ENCODE measurements around the gene TRAF7. TPM values are rescaled to one million over a fixed set of nuclear protein-coding genes. Genes with fewer than 3 reads are reported as not detected.
"Not testable (repeated sequence)": the region's sequence is repeated elsewhere in the genome, so short reads cannot be mapped to it uniquely, and the experiment has no call there.

The TRAF7 gene
- total RNA-seq, 1 experiment from 2014 or later = 44.9 TPM

GRCh38 chr16:2109271-2109580, 46.4 kb upstream of the TRAF7 start:
- DNase-seq; POLR2A ChIA-PET (ENCODE audit: unreplicated experiment); H2AFZ ChIP-seq (ENCODE audit: low read length); H3K79me2 ChIP-seq (ENCODE audit: low read length); H3K9me2 ChIP-seq (replicated peaks; ENCODE audit: low read length); H3K27me3 ChIP-seq (ENCODE audit: low read length); CTCF ChIA-PET; intact Hi-C loops (cut with micrococcal nuclease); H3K36me3 ChIP-seq (ENCODE audit: low read depth, low read length); H3K9ac ChIP-seq (ENCODE audit: low read length); H3K4me2 ChIP-seq (ENCODE audit: low read length); H3K9me3 ChIP-seq (ENCODE audit: low read length); H3K27ac ChIP-seq (ENCODE audit: low read length); H4K20me1 ChIP-seq (ENCODE audit: low read length); BruUV-seq (replicated peaks); ATAC-seq; H3F3A ChIP-seq (ENCODE audit: low read length, unreplicated experiment); H3K4me3 ChIP-seq (ENCODE audit: low read length); H3K4me1 ChIP-seq (ENCODE audit: insufficient read depth, low read length): not testable (repeated sequence)

GRCh38 chr16:2109872-2110271, 45.7 kb upstream of the TRAF7 start:
- intact Hi-C loops (cut with micrococcal nuclease); CTCF ChIA-PET; H3K27ac ChIP-seq (ENCODE audit: low read length): not testable (repeated sequence)

GRCh38 chr16:2110332-2111008, 45.1 kb upstream of the TRAF7 start:
- H3K36me3 ChIP-seq (ENCODE audit: low read depth, low read length); H3K9me2 ChIP-seq (replicated peaks; ENCODE audit: low read length); H2AFZ ChIP-seq (ENCODE audit: low read length); CTCF ChIA-PET; H3F3A ChIP-seq (ENCODE audit: low read length, unreplicated experiment); H3K27ac ChIP-seq (ENCODE audit: low read length); H3K4me1 ChIP-seq (ENCODE audit: insufficient read depth, low read length); H3K4me2 ChIP-seq (ENCODE audit: low read length); POLR2A ChIA-PET (ENCODE audit: unreplicated experiment); H3K9ac ChIP-seq (ENCODE audit: low read length); H4K20me1 ChIP-seq (ENCODE audit: low read length); intact Hi-C loops (cut with micrococcal nuclease); H3K4me3 ChIP-seq (ENCODE audit: low read length); H3K27me3 ChIP-seq (ENCODE audit: low read length); H3K79me2 ChIP-seq (ENCODE audit: low read length); ATAC-seq; BruUV-seq (replicated peaks); H3K9me3 ChIP-seq (ENCODE audit: low read length); DNase-seq: not testable (repeated sequence)

More at GRCh38 chr16:2109872-2110271, 45.7 kb upstream of the TRAF7 start:
- TSS peak; percentile 20 for BruUV-seq (replicated peaks)
- H3K9me3 ChIP-seq (ENCODE audit: low read length); H3K36me3 ChIP-seq (ENCODE audit: low read depth, low read length); H3K9me2 ChIP-seq (replicated peaks; ENCODE audit: low read length); H3K4me3 ChIP-seq (ENCODE audit: low read length); DNase-seq; H3K9ac ChIP-seq (ENCODE audit: low read length); H3K4me1 ChIP-seq (ENCODE audit: insufficient read depth, low read length); H3K79me2 ChIP-seq (ENCODE audit: low read length); H4K20me1 ChIP-seq (ENCODE audit: low read length); H2AFZ ChIP-seq (ENCODE audit: low read length); POLR2A ChIA-PET (ENCODE audit: unreplicated experiment); H3K4me2 ChIP-seq (ENCODE audit: low read length); H3F3A ChIP-seq (ENCODE audit: low read length, unreplicated experiment); ATAC-seq; H3K27me3 ChIP-seq (ENCODE audit: low read length): not testable (repeated sequence)

- H3K79me2 ChIP-seq (ENCODE audit: low read length); H3K4me2 ChIP-seq (ENCODE audit: low read length); H3K4me1 ChIP-seq (ENCODE audit: insufficient read depth, low read length); H3K27me3 ChIP-seq (ENCODE audit: low read length); H4K20me1 ChIP-seq (ENCODE audit: low read length); H3F3A ChIP-seq (ENCODE audit: low read length, unreplicated experiment); H3K27ac ChIP-seq (ENCODE audit: low read length); POLR2A ChIA-PET (ENCODE audit: unreplicated experiment); H3K9ac ChIP-seq (ENCODE audit: low read length); DNase-seq; H2AFZ ChIP-seq (ENCODE audit: low read length); intact Hi-C loops (cut with micrococcal nuclease); ATAC-seq; BruUV-seq (replicated peaks); H3K4me3 ChIP-seq (ENCODE audit: low read length); H3K36me3 ChIP-seq (ENCODE audit: low read depth, low read length); H3K9me2 ChIP-seq (replicated peaks; ENCODE audit: low read length); CTCF ChIA-PET; H3K9me3 ChIP-seq (ENCODE audit: low read length): not testable (repeated sequence)
These were observed 44.6 kb upstream of the TRAF7 start for GRCh38 chr16:2111009-2111353.

GRCh38 chr16:2111412-2112335, 43.9 kb upstream of the TRAF7 start:
- H4K20me1 ChIP-seq (ENCODE audit: low read length); H3K4me1 ChIP-seq (ENCODE audit: insufficient read depth, low read length); ATAC-seq; H3K4me2 ChIP-seq (ENCODE audit: low read length); BruUV-seq (replicated peaks); H3K9me2 ChIP-seq (replicated peaks; ENCODE audit: low read length); H2AFZ ChIP-seq (ENCODE audit: low read length); intact Hi-C loops (cut with micrococcal nuclease); H3K79me2 ChIP-seq (ENCODE audit: low read length); H3K9ac ChIP-seq (ENCODE audit: low read length); H3K36me3 ChIP-seq (ENCODE audit: low read depth, low read length); H3K4me3 ChIP-seq (ENCODE audit: low read length); H3K27me3 ChIP-seq (ENCODE audit: low read length); H3K9me3 ChIP-seq (ENCODE audit: low read length); CTCF ChIA-PET; H3K27ac ChIP-seq (ENCODE audit: low read length); DNase-seq; POLR2A ChIA-PET (ENCODE audit: unreplicated experiment); H3F3A ChIP-seq (ENCODE audit: low read length, unreplicated experiment): not testable (repeated sequence)

- H3K79me2 ChIP-seq (ENCODE audit: low read length); intact Hi-C loops (cut with micrococcal nuclease); CTCF ChIA-PET; H3K27me3 ChIP-seq (ENCODE audit: low read length); DNase-seq; H2AFZ ChIP-seq (ENCODE audit: low read length); H3K4me1 ChIP-seq (ENCODE audit: insufficient read depth, low read length); H3K9me2 ChIP-seq (replicated peaks; ENCODE audit: low read length); H3K9me3 ChIP-seq (ENCODE audit: low read length); H4K20me1 ChIP-seq (ENCODE audit: low read length); BruUV-seq (replicated peaks); H3F3A ChIP-seq (ENCODE audit: low read length, unreplicated experiment); H3K4me2 ChIP-seq (ENCODE audit: low read length); H3K9ac ChIP-seq (ENCODE audit: low read length); H3K36me3 ChIP-seq (ENCODE audit: low read depth, low read length); POLR2A ChIA-PET (ENCODE audit: unreplicated experiment); ATAC-seq; H3K4me3 ChIP-seq (ENCODE audit: low read length); H3K27ac ChIP-seq (ENCODE audit: low read length): not testable (repeated sequence)
These were observed 43.0 kb upstream of the TRAF7 start for GRCh38 chr16:2112539-2113106.

All from PC-3 (cell line).